ENCODE data around the gene NDUFAF3. TPM values are rescaled to one million over a fixed set of nuclear protein-coding genes. Genes with fewer than 3 reads are reported as not detected.

NDUFAF3 gene
- total and polyA plus RNA-seq, 4 donors, result 28.6 to 107 (median 72.0) TPM

DNA sequence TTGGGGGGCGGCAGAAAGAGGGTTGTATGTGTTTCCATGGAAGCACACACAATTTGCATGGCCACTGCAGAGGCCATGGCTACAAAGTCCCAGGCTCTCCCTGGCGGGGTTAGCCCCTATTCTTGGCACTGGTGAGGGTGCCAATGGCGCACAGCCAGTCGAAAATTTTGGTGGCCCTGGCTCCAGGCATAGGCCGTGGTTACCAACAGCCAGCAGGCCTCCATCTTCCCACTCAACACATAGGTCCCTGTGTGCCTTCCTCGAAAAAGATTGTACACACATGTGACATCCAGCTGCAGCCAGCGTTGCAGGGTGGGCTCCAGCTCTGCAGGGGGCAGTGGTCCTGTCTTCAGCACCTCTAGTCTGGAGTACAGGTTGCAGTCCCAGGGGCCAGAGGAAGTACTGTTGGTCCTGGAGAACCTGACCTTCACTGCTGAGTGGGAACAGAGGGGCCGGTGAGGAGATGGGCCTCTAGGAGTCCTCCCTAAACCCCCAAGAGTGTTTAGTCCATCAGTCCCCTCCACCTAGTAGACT lies 24.8 kb upstream of the NDUFAF3 start:
- H3K9me3 ChIP-seq (ENCODE audit: control insufficient read depth in 4 of 4, low read length in 3 of 4), result no peaks in the 10 kb centered on the region
- H3K4me3 ChIP-seq (ENCODE audit: low read depth in 1 of 3, low read length in 3 of 3), result no peak overlapping the region
- no peaks in the 10 kb centered on the region for H3K27me3 ChIP-seq (ENCODE audit: control insufficient read depth in 4 of 4, insufficient read depth in 4 of 4, low read length in 3 of 4)
- TF ChIP-seq RXRA (IDR thresholded peaks at IDR 0.05) (no peak), FOXA2 (IDR thresholded peaks at IDR 0.05) (no peak)
- H3K4me1 ChIP-seq (ENCODE audit: control insufficient read depth in 4 of 4, insufficient read depth in 4 of 4, low read length in 3 of 4), result no peaks in the 10 kb centered on the region
- 93% methylated on average over 8 of the region's 8 CpGs for WGBS
- H3K27ac ChIP-seq (ENCODE audit: low read depth in 1 of 2, low read length in 2 of 2), result no peak overlapping the region
- peaks cover 0 to 4% (median 0%) of the 10 kb centered on the region in 4 donors for H3K36me3 ChIP-seq (ENCODE audit: control insufficient read depth in 4 of 4, insufficient read depth in 3 of 4, low read depth in 1 of 4, low read length in 3 of 4)
- H3K9ac ChIP-seq (ENCODE audit: low read depth in 1 of 2, low read length in 2 of 2), result no peak overlapping the region
- DNase-seq (ENCODE audit: low spot score), result no peak

DNA sequence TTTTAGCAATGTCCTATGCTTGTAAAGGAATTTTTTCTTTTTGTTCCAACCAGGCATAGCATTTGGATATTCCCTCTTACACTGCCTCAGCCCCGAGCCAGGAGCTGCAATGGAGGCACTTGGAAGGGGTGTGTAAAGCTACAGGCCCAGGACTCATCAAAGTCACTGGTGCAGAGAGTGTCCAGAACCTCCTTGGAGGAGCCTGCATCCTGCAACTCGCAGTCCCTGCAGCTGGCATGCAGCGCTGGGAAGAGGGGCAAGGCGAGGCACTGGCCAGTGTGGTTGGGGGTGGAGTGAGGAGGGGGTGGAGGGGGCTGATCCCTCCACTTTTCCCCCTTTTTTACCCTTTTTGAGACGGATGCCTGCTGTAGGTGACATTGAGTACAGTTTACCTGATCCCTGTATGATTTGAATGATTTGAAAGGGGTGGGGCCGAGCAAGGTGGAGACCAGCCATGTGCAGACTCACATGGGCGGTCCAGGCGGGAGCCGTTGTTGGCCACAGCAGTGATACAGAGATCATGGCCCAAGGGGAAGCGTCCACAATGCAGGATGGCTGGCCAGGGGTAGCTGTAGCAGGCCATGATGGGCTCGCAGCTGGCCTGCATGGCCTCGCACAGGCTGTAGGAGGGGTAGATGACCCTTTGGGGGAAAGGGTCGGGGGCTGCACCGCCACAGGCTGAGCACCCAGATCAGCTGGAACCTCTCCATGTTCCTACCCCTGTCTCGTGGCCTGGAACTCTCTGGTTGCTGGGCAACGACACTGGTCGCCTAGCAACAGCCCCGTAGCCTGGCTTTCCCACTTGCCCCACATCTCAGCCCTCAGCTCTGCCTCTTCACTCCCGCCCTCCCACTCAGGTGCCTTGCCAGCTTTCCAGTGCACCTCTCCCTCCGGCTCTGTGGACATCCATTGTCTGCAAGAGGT lies 23.9 kb upstream of the NDUFAF3 start:
- no peak overlapping the region for H3K9ac ChIP-seq (ENCODE audit: low read depth in 1 of 2, low read length in 2 of 2)
- no peaks in the 10 kb centered on the region for H3K9me3 ChIP-seq (ENCODE audit: control insufficient read depth in 4 of 4, low read length in 3 of 4)
- no peak for TF ChIP-seq EGR1 (IDR thresholded peaks at IDR 0.05; ENCODE audit: low read depth in 2 of 2)
- TF ChIP-seq YY1 (IDR thresholded peaks at IDR 0.05), result no peak
- TF ChIP-seq RAD21 (IDR thresholded peaks at IDR 0.05), result no peak
- TF ChIP-seq JUND (IDR thresholded peaks at IDR 0.05), result no peak
- no peak for TF ChIP-seq RXRA (IDR thresholded peaks at IDR 0.05)
- no peak for TF ChIP-seq TAF1 (conservative IDR thresholded peaks at IDR 0.05)
- TF ChIP-seq, protein P1, sequence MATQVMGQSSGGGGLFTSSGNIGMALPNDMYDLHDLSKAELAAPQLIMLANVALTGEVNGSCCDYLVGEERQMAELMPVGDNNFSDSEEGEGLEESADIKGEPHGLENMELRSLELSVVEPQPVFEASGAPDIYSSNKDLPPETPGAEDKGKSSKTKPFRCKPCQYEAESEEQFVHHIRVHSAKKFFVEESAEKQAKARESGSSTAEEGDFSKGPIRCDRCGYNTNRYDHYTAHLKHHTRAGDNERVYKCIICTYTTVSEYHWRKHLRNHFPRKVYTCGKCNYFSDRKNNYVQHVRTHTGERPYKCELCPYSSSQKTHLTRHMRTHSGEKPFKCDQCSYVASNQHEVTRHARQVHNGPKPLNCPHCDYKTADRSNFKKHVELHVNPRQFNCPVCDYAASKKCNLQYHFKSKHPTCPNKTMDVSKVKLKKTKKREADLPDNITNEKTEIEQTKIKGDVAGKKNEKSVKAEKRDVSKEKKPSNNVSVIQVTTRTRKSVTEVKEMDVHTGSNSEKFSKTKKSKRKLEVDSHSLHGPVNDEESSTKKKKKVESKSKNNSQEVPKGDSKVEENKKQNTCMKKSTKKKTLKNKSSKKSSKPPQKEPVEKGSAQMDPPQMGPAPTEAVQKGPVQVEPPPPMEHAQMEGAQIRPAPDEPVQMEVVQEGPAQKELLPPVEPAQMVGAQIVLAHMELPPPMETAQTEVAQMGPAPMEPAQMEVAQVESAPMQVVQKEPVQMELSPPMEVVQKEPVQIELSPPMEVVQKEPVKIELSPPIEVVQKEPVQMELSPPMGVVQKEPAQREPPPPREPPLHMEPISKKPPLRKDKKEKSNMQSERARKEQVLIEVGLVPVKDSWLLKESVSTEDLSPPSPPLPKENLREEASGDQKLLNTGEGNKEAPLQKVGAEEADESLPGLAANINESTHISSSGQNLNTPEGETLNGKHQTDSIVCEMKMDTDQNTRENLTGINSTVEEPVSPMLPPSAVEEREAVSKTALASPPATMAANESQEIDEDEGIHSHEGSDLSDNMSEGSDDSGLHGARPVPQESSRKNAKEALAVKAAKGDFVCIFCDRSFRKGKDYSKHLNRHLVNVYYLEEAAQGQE (IDR thresholded peaks at IDR 0.05), result no peak
- TF ChIP-seq, protein P2, sequence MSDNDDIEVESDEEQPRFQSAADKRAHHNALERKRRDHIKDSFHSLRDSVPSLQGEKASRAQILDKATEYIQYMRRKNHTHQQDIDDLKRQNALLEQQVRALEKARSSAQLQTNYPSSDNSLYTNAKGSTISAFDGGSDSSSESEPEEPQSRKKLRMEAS (IDR thresholded peaks at IDR 0.05), result no peak
- TF ChIP-seq SP1 (IDR thresholded peaks at IDR 0.05), result no peak
- TF ChIP-seq FOXA1 (IDR thresholded peaks at IDR 0.05), result no peak
- no peak for TF ChIP-seq FOXA2 (IDR thresholded peaks at IDR 0.05)
- TF ChIP-seq HNF4A (conservative IDR thresholded peaks at IDR 0.05), result no peak
- H3K27me3 ChIP-seq (ENCODE audit: control insufficient read depth in 4 of 4, insufficient read depth in 4 of 4, low read length in 3 of 4), result no peaks in the 10 kb centered on the region
- DNase-seq (ENCODE audit: low spot score), result no peak
- no peak overlapping the region for H3K4me3 ChIP-seq (ENCODE audit: low read depth in 1 of 3, low read length in 3 of 3)
- H3K4me1 ChIP-seq (ENCODE audit: control insufficient read depth in 4 of 4, insufficient read depth in 4 of 4, low read length in 3 of 4), result no peaks in the 10 kb centered on the region
- no peak overlapping the region for H3K27ac ChIP-seq (ENCODE audit: low read depth in 1 of 2, low read length in 2 of 2)
- 92% methylated on average over 20 of the region's 20 CpGs for WGBS
- peaks cover 0 to 4% (median 0%) of the 10 kb centered on the region in 4 donors for H3K36me3 ChIP-seq (ENCODE audit: control insufficient read depth in 4 of 4, insufficient read depth in 3 of 4, low read depth in 1 of 4, low read length in 3 of 4)
